Small intestine (tissue), 7 donors: ENCODE results near the gene PADI6. TPM values are rescaled to one million over a fixed set of nuclear protein-coding genes. Genes with fewer than 3 reads are reported as not detected.

Experiments
- DNase-seq, 2 donors: peaks; one replicate each; pipeline versions ENCODE4 v3.0.0 to v3.0.0-alpha.2; 2013
- FAIRE-seq: peaks from 2 replicates; lab custom pipeline; 2012; peaks lifted over from hg19 to GRCh38; lab: Jason Lieb, UNC
- H3K27ac ChIP-seq, 3 donors: one replicate each; pipeline ENCODE4 v1.5.1; 2013; ENCODE audit warnings: low read length in 2 of 3, mild to moderate bottlenecking in 2 of 3, control low read depth in 1 of 3, inconsistent platforms in 1 of 3, low read depth in 1 of 3, moderate library complexity in 1 of 3
- H3K27me3 ChIP-seq, 3 donors: one replicate each; pipeline ENCODE4 v1.6.1; 2013; ENCODE audit warnings: low read length in 3 of 3, inconsistent platforms in 1 of 3; ENCODE audit not compliant: control insufficient read depth in 3 of 3, insufficient read depth in 3 of 3
- H3K36me3 ChIP-seq, 3 donors: one replicate each; pipeline ENCODE4 v1.6.1; 2013; ENCODE audit warnings: low read length in 3 of 3, inconsistent platforms in 1 of 3, low read depth in 1 of 3, mild to moderate bottlenecking in 1 of 3, moderate library complexity in 1 of 3; ENCODE audit not compliant: control insufficient read depth in 3 of 3, insufficient read depth in 2 of 3
- H3K4me1 ChIP-seq, 3 donors: one replicate each; pipeline ENCODE4 v1.6.1; 2013; ENCODE audit warnings: low read length in 2 of 3, inconsistent platforms in 1 of 3, low read depth in 1 of 3, mild to moderate bottlenecking in 1 of 3, moderate library complexity in 1 of 3; ENCODE audit not compliant: control insufficient read depth in 3 of 3, insufficient read depth in 2 of 3
- H3K4me3 ChIP-seq, 3 donors: one replicate each; pipeline ENCODE4 v1.5.1; 2013; ENCODE audit warnings: low read length in 3 of 3, control low read depth in 1 of 3, inconsistent platforms in 1 of 3, low read depth in 1 of 3, mild to moderate bottlenecking in 1 of 3, moderate library complexity in 1 of 3
- H3K9me3 ChIP-seq, 2 donors: one replicate each; pipeline ENCODE4 v1.6.1; 2013; ENCODE audit warnings: low read depth in 1 of 2, low read length in 1 of 2; ENCODE audit not compliant: control insufficient read depth in 2 of 2, insufficient read depth in 1 of 2
- WGBS, 3 donors: extraction: QIAGEN DNeasy Blood & Tissue Kit; methylation state at CpG; one replicate each; pipeline ENCODE4 v1.1.7; 2013; 5-methylcytosine and 5-hydroxymethylcytosine counted together
- polyA plus RNA-seq, 4 donors: library from polyadenylated mRNA; stranded (reverse) in 3 of 4; unstranded in 1 of 4; fragments of 200-250 nt in 3 of 4; fragments of 120-200 nt in 1 of 4; gene quantifications; one replicate each; pipeline versions ENCODE4 v1.2.1 to v1.2.3, GENCODE V29; 2013
- donor health status: healthy with polysubstance abuse.
- donor health status: control.
- donor health status: control.
- donor health status: Bipolar disorder and iron deficiency.
- donor health status: healthy.

The PADI6 gene
- polyA plus RNA-seq, 4 donors, result not detected

DNA sequence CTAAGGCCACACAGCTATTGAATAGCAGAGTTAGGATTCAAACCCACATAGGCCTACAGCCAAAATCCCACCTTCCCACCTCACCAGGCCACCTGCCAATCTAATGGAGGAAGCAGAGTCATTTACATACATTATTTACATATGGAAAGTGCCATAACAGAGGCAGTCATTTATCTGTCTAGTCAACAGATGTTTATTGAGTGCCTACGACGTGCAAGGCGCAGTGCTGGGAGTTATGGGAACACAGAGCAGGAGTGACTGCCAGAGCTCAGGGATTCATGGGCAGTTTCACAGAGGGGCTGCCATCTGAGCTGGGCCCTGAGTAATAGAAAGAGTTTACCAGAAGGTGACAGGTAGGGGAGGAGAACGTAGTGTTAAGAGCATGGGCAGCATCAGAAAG is 10.3 kb upstream of the PADI6 start:
- no peak for DNase-seq
- no peaks in the 10 kb centered on the region for H3K36me3 ChIP-seq
- H3K4me1 ChIP-seq, result no peaks in the 10 kb centered on the region
- no peak overlapping the region for H3K27ac ChIP-seq
- no peak overlapping the region for H3K4me3 ChIP-seq
- WGBS, 3 donors, result 56 to 67% (median 59%) methylated on average over 4 of the region's 4 CpGs
- H3K27me3 ChIP-seq, result no peaks in the 10 kb centered on the region
- no peaks in the 10 kb centered on the region for H3K9me3 ChIP-seq
- no peak for FAIRE-seq

DNA sequence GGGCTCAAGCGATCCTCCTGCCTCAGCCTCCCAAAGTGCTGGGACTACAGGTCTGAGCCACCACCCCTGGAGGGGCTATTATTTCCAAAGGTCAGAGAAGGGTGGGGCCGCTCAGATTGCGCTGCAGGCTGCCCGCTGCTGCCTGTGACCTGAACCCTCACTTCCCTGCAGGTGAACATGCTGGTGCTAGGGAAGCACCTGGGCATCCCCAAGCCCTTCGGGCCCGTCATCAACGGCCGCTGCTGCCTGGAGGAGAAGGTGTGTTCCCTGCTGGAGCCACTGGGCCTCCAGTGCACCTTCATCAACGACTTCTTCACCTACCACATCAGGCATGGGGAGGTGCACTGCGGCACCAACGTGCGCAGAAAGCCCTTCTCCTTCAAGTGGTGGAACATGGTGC is 8.6 kb upstream of the PADI6 start:
- H3K4me3 ChIP-seq, result no peak overlapping the region
- no peaks in the 10 kb centered on the region for H3K36me3 ChIP-seq
- no peak for DNase-seq
- H3K27me3 ChIP-seq, result peaks cover 0 to 2% (median 2%) of the 10 kb centered on the region in 3 donors
- H3K4me1 ChIP-seq, result no peaks in the 10 kb centered on the region
- H3K9me3 ChIP-seq, result no peaks in the 10 kb centered on the region
- FAIRE-seq, result no peak
- 67 to 82% (median 79%) methylated on average over 12 of the region's 12 CpGs for WGBS, 3 donors
- H3K27ac ChIP-seq, result no peak overlapping the region

DNA sequence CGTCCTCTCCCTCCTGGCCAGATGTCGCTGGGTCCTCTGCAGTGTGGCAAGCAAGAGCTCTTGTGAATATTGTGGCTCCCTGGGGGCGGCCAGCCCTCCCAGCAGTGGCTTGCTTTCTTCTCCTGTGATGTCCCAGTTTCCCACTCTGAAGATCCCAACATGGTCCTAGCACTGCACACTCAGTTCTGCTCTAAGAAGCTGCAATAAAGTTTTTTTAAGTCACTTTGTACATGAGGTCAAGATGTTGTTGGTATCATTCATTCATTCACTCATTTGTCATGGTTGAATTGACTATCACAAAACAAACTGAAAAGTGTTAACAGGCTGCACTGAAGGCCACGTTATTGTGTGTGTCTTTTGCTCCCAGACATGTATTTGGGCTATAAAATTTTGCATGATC is 8.2 kb upstream of the PADI6 start:
- no peak overlapping the region for H3K4me3 ChIP-seq
- H3K9me3 ChIP-seq, result no peaks in the 10 kb centered on the region
- WGBS, 3 donors, result 63 to 80% (median 74%) methylated on average over 4 of the region's 4 CpGs
- H3K4me1 ChIP-seq, result no peaks in the 10 kb centered on the region
- DNase-seq (no peak), FAIRE-seq (no peak)
- peaks cover 0 to 2% (median 2%) of the 10 kb centered on the region in 3 donors for H3K27me3 ChIP-seq
- no peaks in the 10 kb centered on the region for H3K36me3 ChIP-seq
- H3K27ac ChIP-seq, result no peak overlapping the region

DNA sequence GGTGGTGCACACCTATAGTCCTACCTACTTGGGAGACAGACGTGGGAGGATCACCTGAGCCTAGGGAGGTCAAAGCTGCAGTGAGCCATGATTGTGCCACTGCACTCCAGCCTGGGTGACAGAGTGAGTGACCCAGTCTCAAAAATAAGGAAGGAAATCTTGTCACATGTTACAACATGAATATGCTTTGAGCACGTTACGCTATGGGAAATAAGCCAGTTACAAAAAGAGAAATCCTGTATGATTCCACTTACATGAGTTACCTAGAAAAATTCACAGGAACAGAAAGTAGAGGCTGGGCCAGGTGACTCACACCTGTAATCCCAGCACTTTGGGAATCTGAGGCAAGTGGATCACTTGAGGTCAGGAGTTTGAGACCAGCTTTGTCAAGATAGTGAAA is 6.7 kb upstream of the PADI6 start:
- H3K4me3 ChIP-seq, result no peak overlapping the region
- WGBS, 3 donors, result 65 to 73% (median 72%) methylated on average over 3 of the region's 3 CpGs
- H3K4me1 ChIP-seq, result no peaks in the 10 kb centered on the region
- peaks cover 0 to 2% (median 2%) of the 10 kb centered on the region in 3 donors for H3K27me3 ChIP-seq
- H3K9me3 ChIP-seq, result no peaks in the 10 kb centered on the region
- DNase-seq (no peak), FAIRE-seq (no peak)
- no peaks in the 10 kb centered on the region for H3K36me3 ChIP-seq
- H3K27ac ChIP-seq, result no peak overlapping the region

DNA sequence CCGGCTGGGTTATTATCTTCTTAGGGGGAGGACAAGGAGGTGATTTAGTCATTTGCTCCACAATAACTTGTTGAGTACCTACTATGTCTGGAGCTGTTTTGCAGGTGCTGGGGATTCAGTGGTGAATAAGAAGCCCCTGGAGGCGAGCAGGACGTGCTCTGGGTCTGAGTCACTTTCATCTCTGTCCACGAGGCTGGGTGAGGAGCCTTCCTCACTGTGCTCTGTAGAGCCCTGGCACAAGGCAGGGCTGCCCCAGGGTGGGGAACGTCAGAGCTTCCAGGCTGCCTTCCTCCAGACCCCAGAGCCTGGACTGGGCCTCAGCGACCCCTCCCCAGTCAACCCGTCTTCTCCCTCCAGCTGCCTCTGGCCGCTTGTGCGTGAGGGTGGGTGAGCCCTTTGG is 2.5 kb upstream of the PADI6 start:
- no peak for DNase-seq

DNA sequence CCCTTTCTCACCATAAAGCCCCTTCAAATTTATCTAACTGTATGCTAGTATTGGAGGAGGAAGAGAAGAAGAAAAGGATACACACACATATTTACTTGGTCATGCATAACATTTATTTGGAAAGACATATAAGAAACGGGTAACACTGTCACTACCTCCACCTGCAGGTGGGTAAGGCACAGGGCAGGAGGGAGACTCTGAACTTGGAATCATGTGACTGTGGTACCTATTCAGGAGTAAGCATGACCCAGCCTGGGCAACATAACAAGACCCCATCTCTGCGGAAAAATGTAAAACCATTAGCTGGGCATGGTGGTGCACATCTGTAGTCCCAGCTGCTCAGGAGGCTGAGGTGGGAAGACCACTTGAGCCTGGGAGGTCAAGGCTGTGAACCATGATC is 1.4 kb upstream of the PADI6 start:
- Histone ChIP-seq H3K27ac (no peak overlapping the region), H3K4me1 (no peaks in the 10 kb centered on the region), H3K36me3 (no peaks in the 10 kb centered on the region), H3K9me3 (no peaks in the 10 kb centered on the region), H3K27me3 (peaks cover 0 to 2% (median 2%) of the 10 kb centered on the region in 3 donors), H3K4me3 (no peak overlapping the region)
- peak; percentile 6 to 20 for DNase-seq
- 35 to 54% (median 47%) methylated on average over 2 of the region's 2 CpGs for WGBS, 3 donors
- no peak for FAIRE-seq

More for the DNA sequence above, 2.5 kb upstream of the PADI6 start:
- Histone ChIP-seq H3K4me1 (no peaks in the 10 kb centered on the region), H3K27me3 (peaks cover 0 to 2% (median 2%) of the 10 kb centered on the region in 3 donors), H3K27ac (no peak overlapping the region), H3K36me3 (no peaks in the 10 kb centered on the region), H3K9me3 (no peaks in the 10 kb centered on the region), H3K4me3 (no peak overlapping the region)
- FAIRE-seq, result no peak
- WGBS, 3 donors, result 68 to 70% (median 69%) methylated on average over 9 of the region's 9 CpGs

DNA sequence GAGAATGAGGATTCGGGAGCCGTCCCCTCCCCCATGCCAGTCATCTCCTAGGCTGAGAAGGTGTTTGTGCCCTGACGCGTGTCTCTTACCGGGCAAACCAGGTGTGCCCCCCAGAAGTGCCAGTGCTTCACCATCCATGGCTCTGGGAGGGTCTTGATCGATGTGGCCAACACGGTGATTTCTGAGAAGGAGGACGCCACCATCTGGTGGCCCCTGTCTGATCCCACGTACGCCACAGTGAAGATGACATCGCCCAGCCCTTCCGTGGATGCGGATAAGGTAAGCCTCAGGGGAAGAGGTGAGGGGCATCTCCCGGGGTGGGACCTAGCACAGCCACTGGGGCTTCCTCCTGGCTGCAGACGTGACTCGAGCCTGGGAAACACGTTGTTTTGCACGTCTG is 959 bp downstream of the PADI6 start:
- Histone ChIP-seq H3K27ac (no peak overlapping the region), H3K27me3 (peaks cover 0 to 6% (median 3%) of the 10 kb centered on the region in 3 donors), H3K4me3 (no peak overlapping the region), H3K9me3 (no peaks in the 10 kb centered on the region), H3K36me3 (no peaks in the 10 kb centered on the region), H3K4me1 (no peaks in the 10 kb centered on the region)
- 76 to 80% (median 77%) methylated on average over 18 of the region's 18 CpGs for WGBS, 3 donors
- DNase-seq, result no peak
- no peak for FAIRE-seq

DNA sequence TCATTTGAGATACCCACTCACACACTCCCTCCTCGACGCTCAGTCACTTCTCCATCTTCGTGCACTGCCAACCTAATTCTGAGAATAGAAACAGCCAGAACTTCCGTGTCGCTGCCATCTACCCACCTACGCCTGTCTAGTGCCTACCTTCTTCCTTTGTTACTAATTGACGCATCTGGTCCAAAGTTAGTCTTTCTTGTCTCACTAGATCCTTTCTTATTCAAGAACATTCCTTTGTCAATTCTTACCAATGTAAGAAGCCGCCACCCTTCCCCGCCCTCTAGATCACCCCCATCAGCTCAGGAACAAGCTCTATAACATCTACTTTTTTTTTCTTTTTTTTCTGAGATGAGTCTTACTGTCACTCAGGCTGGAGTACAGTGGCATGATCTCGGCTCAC is 3.7 kb downstream of the PADI6 start:
- WGBS, 3 donors, result 90 to 91% (median 91%) methylated on average over 10 of the region's 10 CpGs
- FAIRE-seq (no peak), DNase-seq (no peak)
- H3K9me3 ChIP-seq, result no peaks in the 10 kb centered on the region
- H3K27ac ChIP-seq, result no peak overlapping the region
- no peak overlapping the region for H3K4me3 ChIP-seq
- H3K36me3 ChIP-seq, result no peaks in the 10 kb centered on the region
- peaks cover 0 to 6% (median 3%) of the 10 kb centered on the region in 3 donors for H3K27me3 ChIP-seq
- H3K4me1 ChIP-seq, result no peaks in the 10 kb centered on the region

DNA sequence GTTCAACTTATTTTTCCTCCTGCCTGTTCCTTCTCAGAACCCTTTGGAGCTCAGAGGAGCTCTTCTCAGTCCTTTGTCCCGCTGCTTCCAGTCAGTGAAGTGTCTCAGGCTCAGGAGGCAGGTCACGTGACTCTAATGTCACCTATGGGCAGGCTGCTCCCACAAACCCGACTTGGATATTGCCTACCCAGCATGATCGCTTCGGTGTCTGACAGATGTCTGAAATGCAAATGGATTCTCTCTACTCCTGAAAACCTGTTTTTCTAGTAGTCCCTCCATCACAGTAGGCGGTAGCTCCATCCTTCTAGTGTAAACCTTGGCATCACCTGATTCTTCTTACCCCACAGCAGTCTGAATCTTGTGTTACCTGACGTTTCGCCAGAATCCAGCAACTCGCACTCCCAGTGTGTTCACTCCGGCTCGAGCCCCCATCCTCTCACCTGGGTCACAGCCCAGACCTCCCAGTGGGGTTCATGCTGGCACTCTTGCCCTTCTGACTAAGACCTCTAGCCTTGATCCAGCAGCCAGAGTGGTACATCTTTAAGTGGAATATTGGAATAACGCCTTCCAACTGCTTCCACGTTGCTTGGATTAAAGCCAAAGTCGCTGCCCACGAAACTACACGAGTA is 5.4 kb downstream of the PADI6 start:
- FAIRE-seq (no peak), DNase-seq (peak; percentile 8 to 12)
- no peaks in the 10 kb centered on the region for H3K9me3 ChIP-seq
- peaks cover 0 to 9% (median 3%) of the 10 kb centered on the region in 3 donors for H3K27me3 ChIP-seq
- 23 to 33% (median 31%) methylated on average over 16 of the region's 16 CpGs for WGBS, 3 donors
- H3K27ac ChIP-seq, result no peak overlapping the region
- H3K36me3 ChIP-seq, result no peaks in the 10 kb centered on the region
- no peaks in the 10 kb centered on the region for H3K4me1 ChIP-seq
- H3K4me3 ChIP-seq, result no peak overlapping the region
